Retinal pigment epithelial cell (primary cell): ENCODE data around the gene FAM83B.
"Not testable (repeated sequence)": the region's sequence is repeated elsewhere in the genome, so short reads cannot be mapped to it uniquely, and the experiment has no call there.

Experiments used
- DNase-seq: peaks from one replicate; pipeline ENCODE4 v3.0.0-alpha.2; 2010; ENCODE audit warnings: low read depth
- H3K4me3 ChIP-seq: 2 replicates; pipeline ENCODE4 v1.5.1; 2011; ENCODE audit warnings: mild to moderate bottlenecking, low read length, control low read depth, moderate library complexity
- CTCF ChIP-seq: conservative IDR thresholded peaks from 2 replicates; pipeline ENCODE4 v1.5.1; 2011; ENCODE audit warnings: low read depth, low read length, control low read depth, inconsistent platforms

Gene FAM83B

GRCh38 chr6:54810147-54810546, 36.4 kb upstream of the FAM83B start:
- TF ChIP-seq CTCF = no peak
- no peak for DNase-seq
- no peak overlapping the region for H3K4me3 ChIP-seq

DNA sequence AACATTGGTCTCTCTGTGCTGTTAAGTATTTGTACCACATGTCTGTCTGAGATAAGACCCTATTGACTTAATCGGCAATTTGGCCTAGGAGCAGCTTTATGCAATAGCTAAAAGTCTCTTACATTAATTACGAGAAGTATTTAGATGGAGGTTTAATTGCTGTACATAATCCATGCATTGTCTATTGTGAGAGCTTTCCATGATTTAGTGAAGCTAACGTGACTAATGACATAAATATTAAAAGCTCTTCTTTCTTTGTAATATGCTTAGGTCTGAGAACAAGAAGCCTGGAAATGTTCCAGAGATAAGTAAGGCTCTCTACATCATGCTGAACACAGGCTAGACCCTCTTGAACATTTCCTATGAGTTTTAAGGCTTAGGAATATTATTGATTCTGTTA, 32.7 kb upstream of the FAM83B start:
- DNase-seq = peak; percentile 92
- no peak overlapping the region for H3K4me3 ChIP-seq
- TF ChIP-seq CTCF = no peak

GRCh38 chr6:54817236-54817635, 29.3 kb upstream of the FAM83B start:
- no peak for TF ChIP-seq CTCF
- H3K4me3 ChIP-seq = no peak overlapping the region
- no peak for DNase-seq

- TF ChIP-seq CTCF = no peak
- no peak for DNase-seq
- H3K4me3 ChIP-seq = no peak overlapping the region
Observed at GRCh38 chr6:54817834-54818233, 28.7 kb upstream of the FAM83B start.

DNA sequence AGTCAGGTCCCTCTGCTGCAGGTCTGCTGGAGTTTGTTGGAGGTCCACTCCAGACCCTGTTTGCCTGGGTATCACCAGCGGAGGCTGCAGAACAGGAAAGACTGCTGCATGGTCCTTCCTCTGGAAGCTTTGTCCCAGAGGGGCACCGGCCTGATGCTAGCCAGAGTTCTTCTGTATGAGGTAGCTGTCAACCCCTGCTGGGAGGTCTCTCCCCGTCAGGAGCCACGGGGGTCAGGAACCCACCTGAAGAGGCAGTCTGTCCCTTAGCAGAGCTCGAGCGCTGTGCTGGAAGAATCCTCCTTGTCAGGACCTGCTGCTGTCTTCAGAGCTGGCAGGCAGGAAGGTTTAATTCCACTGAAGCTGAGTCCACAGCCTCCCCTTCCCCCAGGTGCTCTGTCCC, 22.3 kb upstream of the FAM83B start:
- DNase-seq, H3K4me3 ChIP-seq: not testable (repeated sequence)

GRCh38 chr6:54827010-54827409, 19.6 kb upstream of the FAM83B start:
- DNase-seq = no peak
- no peak overlapping the region for H3K4me3 ChIP-seq
- TF ChIP-seq CTCF = no peak

- DNase-seq = no peak
- H3K4me3 ChIP-seq = no peak overlapping the region
- no peak for TF ChIP-seq CTCF
Observed at GRCh38 chr6:54830216-54830615, 16.4 kb upstream of the FAM83B start.

GRCh38 chr6:54835176-54835575, 11.4 kb upstream of the FAM83B start:
- no peak overlapping the region for H3K4me3 ChIP-seq
- no peak for DNase-seq
- no peak for TF ChIP-seq CTCF
